HuH-7 (cell line): Measurements from ENCODE around the gene LGALSL.

Experiments
- DNase-seq: peaks from one replicate; pipeline ENCODE4 v3.0.0; 2011; ENCODE audit warnings: low spot score

Gene LGALSL

GRCh38 chr2:64498438-64498837 is 44.5 kb downstream of the LGALSL start:
- no peak for DNase-seq

- no peak for DNase-seq
Observed at GRCh38 chr2:64500549-64500948, 46.6 kb downstream of the LGALSL start.

GRCh38 chr2:64501946-64502345 is 48.0 kb downstream of the LGALSL start:
- DNase-seq: no peak

GRCh38 chr2:64502860-64503259 is 48.9 kb downstream of the LGALSL start:
- DNase-seq: no peak

GRCh38 chr2:64504774-64505720 is 51.1 kb downstream of the LGALSL start:
- DNase-seq: no peak

GRCh38 chr2:64506686-64507085 is 52.7 kb downstream of the LGALSL start:
- DNase-seq: no peak
